Spinal cord (tissue), 10 donors: ENCODE results near the gene CASP9. TPM values are rescaled to one million over a fixed set of nuclear protein-coding genes. Genes with fewer than 3 reads are reported as not detected.

ENCODE experiments used
- DNase-seq, 6 donors: peaks; one replicate each; pipeline versions ENCODE4 v3.0.0 to v3.0.0-alpha.2; 2013 to 2015; ENCODE audit warnings: low spot score in 6 of 6, low read depth in 4 of 6
- H3K27ac ChIP-seq: one replicate; pipeline ENCODE4 v1.5.1; 2013; ENCODE audit warnings: low read depth, low read length, control low read depth
- H3K27me3 ChIP-seq: one replicate; pipeline ENCODE4 v1.6.1; 2013; ENCODE audit warnings: low read length; ENCODE audit not compliant: control insufficient read depth, insufficient read depth
- H3K36me3 ChIP-seq: one replicate; pipeline ENCODE4 v1.6.1; 2013; ENCODE audit warnings: low read length; ENCODE audit not compliant: control insufficient read depth, insufficient read depth
- H3K4me1 ChIP-seq: one replicate; pipeline ENCODE4 v1.6.1; 2013; ENCODE audit warnings: low read length; ENCODE audit not compliant: control insufficient read depth, insufficient read depth
- H3K4me3 ChIP-seq: one replicate; pipeline ENCODE4 v1.5.1; 2013; ENCODE audit warnings: low read depth, low read length, control low read depth
- H3K9me3 ChIP-seq: one replicate; pipeline ENCODE4 v1.6.1; 2013; ENCODE audit warnings: low read length; ENCODE audit not compliant: control insufficient read depth, insufficient read depth
- WGBS: methylation state at CpG from one replicate; pipeline ENCODE4 v1.1.5; 2013; ENCODE audit warnings: missing lambda C conversion rate; ENCODE audit not compliant: insufficient coverage; 5-methylcytosine and 5-hydroxymethylcytosine counted together
- polyA plus RNA-seq, 2 donors: library from polyadenylated mRNA; unstranded; fragments of 120-200 nt; gene quantifications; one replicate each; pipeline ENCODE4 v1.2.1, GENCODE V29; 2013; ENCODE audit not compliant: insufficient read length in 2 of 2
- total RNA-seq, 2 donors: library from RNA; depleted of rRNA in 1 of 2; stranded (reverse); fragments of 120-200 nt in 1 of 2; fragments of >200 nt in 1 of 2; gene quantifications; one replicate each; pipeline versions ENCODE4 v1.2.3 to v1.2.4, GENCODE V29; 2013 to 2014
- donor health status: healthy.

CASP9 gene
- total and polyA plus RNA-seq, 4 donors, result 10.3 to 23.7 (median 18.0) TPM

DNA sequence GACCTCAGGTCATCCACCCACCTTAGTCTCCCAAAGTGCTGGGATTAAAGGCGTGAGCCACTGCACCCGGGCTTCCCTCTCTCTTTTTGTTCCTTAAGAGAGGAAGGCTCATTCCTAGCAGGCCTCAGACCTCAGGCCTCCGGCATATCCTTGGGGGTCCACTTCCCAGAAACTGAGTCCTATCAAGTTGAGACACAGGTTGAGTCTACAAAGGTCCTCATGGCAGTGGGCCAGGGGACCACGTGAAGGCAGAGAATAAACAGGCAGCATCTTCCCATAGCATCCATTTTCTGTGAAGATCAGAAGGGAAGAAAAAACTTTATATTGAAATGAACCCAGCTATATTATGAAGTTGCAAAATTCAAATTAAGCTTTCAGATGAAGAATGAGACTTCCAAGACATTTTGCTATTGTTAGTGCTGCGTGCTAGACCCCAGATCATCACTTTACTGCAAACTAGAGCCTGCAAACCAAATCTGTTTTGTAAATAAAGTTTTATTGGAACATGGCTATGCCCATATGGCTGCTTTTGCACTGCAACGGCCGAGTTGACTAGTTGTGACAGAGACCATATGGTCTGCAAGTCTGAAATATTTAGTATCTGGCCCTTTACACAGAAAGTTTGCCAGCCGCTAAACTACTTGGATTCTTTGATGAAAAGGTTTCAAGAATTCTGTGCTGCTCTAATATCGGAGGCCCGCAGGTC, 71.0 kb downstream of the CASP9 start:
- 83% methylated on average over 6 of the region's 10 CpGs for WGBS
- H3K4me3 ChIP-seq, result no peak overlapping the region
- peak in 1 of 6 donors; percentile 86 for DNase-seq

DNA sequence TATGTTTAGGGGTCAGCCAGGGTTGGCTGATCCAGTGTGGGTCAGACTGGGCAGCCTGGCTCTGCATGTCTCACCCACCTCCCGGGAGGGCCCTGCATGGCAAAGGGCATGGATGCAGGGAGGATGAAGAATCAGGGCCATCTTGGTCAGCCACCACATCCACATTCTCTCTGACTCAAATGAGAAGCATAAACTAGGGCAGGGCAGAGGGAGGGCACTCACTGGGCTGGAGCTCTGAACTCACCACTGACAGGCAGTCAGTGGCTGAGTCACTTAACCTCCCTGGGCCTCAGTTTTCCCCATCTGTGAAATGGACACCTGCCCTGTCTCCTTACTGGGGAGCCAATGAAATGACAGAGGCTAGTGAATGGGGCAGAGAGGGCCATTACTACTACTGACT, 71.8 kb downstream of the CASP9 start:
- no peaks in the 10 kb centered on the region for H3K36me3 ChIP-seq
- H3K4me1 ChIP-seq, result no peaks in the 10 kb centered on the region
- DNase-seq, result no peak
- no CpG with 5 or more reads among the region's 1 CpG for WGBS
- H3K27ac ChIP-seq, result no peak overlapping the region
- H3K27me3 ChIP-seq, result no peaks in the 10 kb centered on the region
- no peaks in the 10 kb centered on the region for H3K9me3 ChIP-seq
- no peak overlapping the region for H3K4me3 ChIP-seq

More for the DNA sequence above, 71.0 kb downstream of the CASP9 start:
- H3K36me3 ChIP-seq, result no peaks in the 10 kb centered on the region
- no peaks in the 10 kb centered on the region for H3K9me3 ChIP-seq
- H3K27ac ChIP-seq, result no peak overlapping the region
- H3K4me1 ChIP-seq, result no peaks in the 10 kb centered on the region
- no peaks in the 10 kb centered on the region for H3K27me3 ChIP-seq

DNA sequence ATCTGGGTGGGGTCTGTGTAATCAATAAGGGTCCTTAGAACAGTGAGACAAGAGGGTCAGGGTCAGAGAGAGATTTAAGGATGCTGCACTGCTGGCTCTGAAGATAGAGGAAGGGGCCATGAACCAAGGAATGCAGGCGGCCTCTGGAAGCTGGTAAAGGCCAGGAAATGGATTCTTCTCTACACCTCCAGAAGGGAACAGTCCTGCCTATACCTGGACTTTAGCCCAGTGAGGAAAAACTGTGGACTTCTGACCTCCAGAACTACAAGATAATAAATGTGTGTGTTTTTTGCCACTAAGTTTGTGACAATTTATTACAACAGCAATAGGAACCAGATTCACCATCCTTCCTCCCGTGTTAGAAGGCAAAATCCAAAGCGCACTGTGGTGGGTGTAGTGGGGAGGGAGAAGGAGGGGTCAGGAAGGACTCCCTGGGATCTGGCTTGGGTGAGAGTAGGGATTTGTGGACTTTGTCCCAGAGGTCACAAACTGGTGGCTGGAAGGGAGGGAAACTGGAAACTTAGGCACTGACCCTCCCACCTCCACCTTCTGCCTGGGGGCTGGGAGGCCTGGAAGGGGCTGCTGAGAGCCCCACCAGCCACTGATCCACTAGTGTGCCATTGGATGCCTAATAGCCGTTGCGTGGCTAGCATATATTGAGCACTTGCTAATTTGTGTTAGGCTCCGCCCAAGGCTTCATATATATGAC, 72.8 kb downstream of the CASP9 start:
- Histone ChIP-seq H3K27ac (no peak overlapping the region), H3K27me3 (no peaks in the 10 kb centered on the region), H3K36me3 (no peaks in the 10 kb centered on the region), H3K4me3 (no peak overlapping the region), H3K4me1 (no peaks in the 10 kb centered on the region), H3K9me3 (no peaks in the 10 kb centered on the region)
- DNase-seq, result no peak
- WGBS, result no CpG with 5 or more reads among the region's 6 CpGs

GRCh38 chr1:15449567-15449966, 74.4 kb downstream of the CASP9 start:
- H3K27ac ChIP-seq, result no peak overlapping the region
- WGBS, result 86% methylated on average over 3 of the region's 3 CpGs

GRCh38 chr1:15448877-15449462, 75.0 kb downstream of the CASP9 start:
- Histone ChIP-seq H3K9me3 (no peaks in the 10 kb centered on the region), H3K27me3 (no peaks in the 10 kb centered on the region), H3K4me3 (no peak overlapping the region), H3K4me1 (no peaks in the 10 kb centered on the region), H3K36me3 (no peaks in the 10 kb centered on the region), H3K27ac (no peak overlapping the region)
- no peak for DNase-seq
- 83% methylated on average over 1 of the region's 3 CpGs for WGBS

More at GRCh38 chr1:15449567-15449966, 74.4 kb downstream of the CASP9 start:
- Histone ChIP-seq H3K36me3 (no peaks in the 10 kb centered on the region), H3K27me3 (no peaks in the 10 kb centered on the region), H3K4me1 (no peaks in the 10 kb centered on the region), H3K9me3 (no peaks in the 10 kb centered on the region), H3K4me3 (no peak overlapping the region)
- DNase-seq, result no peak

- Histone ChIP-seq H3K36me3 (no peaks in the 10 kb centered on the region), H3K4me1 (no peaks in the 10 kb centered on the region), H3K27me3 (no peaks in the 10 kb centered on the region), H3K9me3 (no peaks in the 10 kb centered on the region), H3K27ac (no peak overlapping the region), H3K4me3 (no peak overlapping the region)
- 94% methylated on average over 3 of the region's 4 CpGs for WGBS
- no peak for DNase-seq
Measured at GRCh38 chr1:15446212-15446611, 77.8 kb downstream of the CASP9 start.

DNA sequence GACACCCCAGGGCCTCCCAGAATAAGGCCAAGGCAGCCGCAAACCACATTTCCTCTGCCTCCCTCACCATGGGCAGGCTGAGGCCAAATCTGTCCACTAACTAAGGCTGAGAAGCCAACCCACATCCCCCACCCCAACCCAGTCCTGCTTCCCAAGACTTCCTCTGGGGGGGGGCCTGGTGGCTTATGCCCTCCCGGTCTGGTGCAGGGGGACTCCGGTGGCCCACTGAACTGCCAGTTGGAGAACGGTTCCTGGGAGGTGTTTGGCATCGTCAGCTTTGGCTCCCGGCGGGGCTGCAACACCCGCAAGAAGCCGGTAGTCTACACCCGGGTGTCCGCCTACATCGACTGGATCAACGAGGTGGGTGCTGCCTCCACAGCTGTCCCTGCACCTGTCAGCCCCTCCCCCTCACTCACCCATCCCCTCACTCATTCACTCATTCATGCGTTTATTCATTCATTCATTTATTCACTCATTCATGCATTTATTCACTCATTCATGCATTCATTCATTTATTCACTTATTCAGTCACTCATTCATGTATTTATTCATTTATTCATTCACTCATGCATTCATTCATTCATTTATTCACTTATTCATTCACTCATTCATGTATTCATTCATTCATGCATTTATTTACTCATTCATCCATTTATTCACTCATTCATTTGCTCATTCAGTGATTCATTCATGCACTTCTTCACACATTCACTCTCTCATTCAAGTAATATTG, 78.5 kb downstream of the CASP9 start:
- Histone ChIP-seq H3K9me3 (no peaks in the 10 kb centered on the region), H3K4me3 (no peak overlapping the region), H3K36me3 (no peaks in the 10 kb centered on the region), H3K4me1 (no peaks in the 10 kb centered on the region), H3K27ac (no peak overlapping the region), H3K27me3 (no peaks in the 10 kb centered on the region)
- DNase-seq, result no peak
- WGBS, result 91% methylated on average over 11 of the region's 14 CpGs

GRCh38 chr1:15444468-15445389, 79.3 kb downstream of the CASP9 start:
- 79% methylated on average over 15 of the region's 17 CpGs for WGBS
- no peak overlapping the region for H3K4me3 ChIP-seq
- H3K9me3 ChIP-seq, result no peaks in the 10 kb centered on the region
- H3K36me3 ChIP-seq, result no peaks in the 10 kb centered on the region
- DNase-seq, result no peak
- H3K4me1 ChIP-seq, result no peaks in the 10 kb centered on the region
- no peaks in the 10 kb centered on the region for H3K27me3 ChIP-seq
- H3K27ac ChIP-seq, result no peak overlapping the region

GRCh38 chr1:15443281-15443680, 80.7 kb downstream of the CASP9 start:
- no peaks in the 10 kb centered on the region for H3K4me1 ChIP-seq
- 66% methylated on average over 5 of the region's 5 CpGs for WGBS
- no peak overlapping the region for H3K27ac ChIP-seq
- H3K9me3 ChIP-seq, result no peaks in the 10 kb centered on the region
- H3K4me3 ChIP-seq, result no peak overlapping the region
- no peaks in the 10 kb centered on the region for H3K36me3 ChIP-seq
- DNase-seq, result no peak
- no peaks in the 10 kb centered on the region for H3K27me3 ChIP-seq
